GM21619 (cell line): ENCODE measurements around the gene VAV3.
"Not testable (repeated sequence)": the region's sequence is repeated elsewhere in the genome, so short reads cannot be mapped to it uniquely, and the experiment has no call there.

ENCODE experiments used
- ATAC-seq: cut with Tn5 transposase; IDR thresholded peaks from one replicate; pipeline ENCODE4 v1.9.1; 2021; ENCODE audit not compliant: unreplicated experiment

VAV3 gene

GRCh38 chr1:107762751-107763390 lies 202.1 kb downstream of the VAV3 start:
- no peak for ATAC-seq

GRCh38 chr1:107760065-107760464 lies 204.9 kb downstream of the VAV3 start:
- ATAC-seq = no peak

- no peak for ATAC-seq
Measured at GRCh38 chr1:107750364-107750959, 214.5 kb downstream of the VAV3 start.

GRCh38 chr1:107748531-107748930 lies 216.4 kb downstream of the VAV3 start:
- ATAC-seq = no peak

- ATAC-seq = no peak
Measured at GRCh38 chr1:107741242-107741641, 223.7 kb downstream of the VAV3 start.

GRCh38 chr1:107740579-107740978 lies 224.4 kb downstream of the VAV3 start:
- no peak for ATAC-seq

GRCh38 chr1:107739651-107740050 lies 225.3 kb downstream of the VAV3 start:
- ATAC-seq = no peak

GRCh38 chr1:107739201-107739600 lies 225.8 kb downstream of the VAV3 start:
- no peak for ATAC-seq

GRCh38 chr1:107733401-107733800 lies 231.6 kb downstream of the VAV3 start:
- not testable (repeated sequence) for ATAC-seq

GRCh38 chr1:107727866-107728265 lies 237.1 kb downstream of the VAV3 start:
- ATAC-seq = no peak

GRCh38 chr1:107726860-107727259 lies 238.1 kb downstream of the VAV3 start:
- no peak for ATAC-seq

GRCh38 chr1:107724648-107725047 lies 240.3 kb downstream of the VAV3 start:
- no peak for ATAC-seq

- not testable (repeated sequence) for ATAC-seq
Measured at GRCh38 chr1:107720210-107720609, 244.8 kb downstream of the VAV3 start.

GRCh38 chr1:107710005-107710404 lies 255.0 kb downstream of the VAV3 start:
- ATAC-seq = no peak

GRCh38 chr1:107707111-107707510 lies 257.9 kb downstream of the VAV3 start:
- no peak for ATAC-seq

GRCh38 chr1:107706182-107706581 lies 258.8 kb downstream of the VAV3 start:
- ATAC-seq = no peak

GRCh38 chr1:107704911-107705310 lies 260.1 kb downstream of the VAV3 start:
- ATAC-seq = no peak

- ATAC-seq = no peak
Measured at GRCh38 chr1:107702946-107703571, 261.9 kb downstream of the VAV3 start.

- not testable (repeated sequence) for ATAC-seq
Measured at GRCh38 chr1:107700651-107701050, 264.3 kb downstream of the VAV3 start.

GRCh38 chr1:107698161-107698560 lies 266.8 kb downstream of the VAV3 start:
- no peak for ATAC-seq

- ATAC-seq = no peak
Measured at GRCh38 chr1:107695341-107695740, 269.6 kb downstream of the VAV3 start.

- no peak for ATAC-seq
Measured at GRCh38 chr1:107692580-107693345, 272.2 kb downstream of the VAV3 start.
